GM06990 (cell line): Measurements from ENCODE around the gene MARK4.

Source experiments
- DNase-seq: peaks from one replicate; pipeline ENCODE4 v3.0.0-alpha.2; 2011; ENCODE audit not compliant: insufficient read length; ENCODE audit errors: extremely low read depth
- H3K27me3 ChIP-seq: replicated peaks from 2 replicates; pipeline ENCODE4 v1.6.0; 2011; ENCODE audit warnings: low read length; ENCODE audit not compliant: control insufficient read depth, insufficient read depth
- H3K36me3 ChIP-seq: 2 replicates; pipeline ENCODE4 v1.5.1; 2011; ENCODE audit warnings: low read length; ENCODE audit not compliant: control insufficient read depth, insufficient read depth
- H3K4me3 ChIP-seq: replicated peaks from 2 replicates; pipeline ENCODE4 v1.5.1; 2011; ENCODE audit warnings: low read depth, mild to moderate bottlenecking, control low read depth, low read length
- TF ChIP-seq, protein P1 (sequence below): IDR thresholded peaks from 2 replicates; pipeline ENCODE4 v1.5.1; 2011; ENCODE audit warnings: low read length, control low read depth, mild to moderate bottlenecking, inconsistent platforms; ENCODE audit not compliant: insufficient read depth, poor library complexity, severe bottlenecking

Gene MARK4

DNA sequence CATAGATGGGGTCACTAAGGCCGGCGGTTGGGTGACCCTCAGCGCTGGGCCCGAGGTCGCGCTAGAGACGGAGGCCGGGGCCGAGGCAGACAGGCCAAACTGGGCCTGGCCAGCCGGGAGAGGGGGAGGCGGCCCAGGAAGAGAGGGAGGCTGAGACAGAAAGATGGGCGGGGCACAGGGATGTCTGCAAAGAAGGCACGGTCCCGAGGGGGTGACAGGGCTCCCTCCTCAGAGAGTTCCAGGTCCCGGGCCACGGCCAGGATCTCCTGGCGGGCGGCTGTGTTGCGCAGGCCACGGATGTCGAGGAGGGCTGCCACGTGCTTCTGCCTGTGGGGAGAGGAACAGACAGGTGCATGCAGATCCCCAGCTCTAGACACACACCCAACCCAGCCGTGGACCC is 38.0 kb upstream of the MARK4 start:
- H3K27me3 ChIP-seq = no peaks in the 10 kb centered on the region; the same call in 1 of the 2 replicates
- TF ChIP-seq, protein P1, sequence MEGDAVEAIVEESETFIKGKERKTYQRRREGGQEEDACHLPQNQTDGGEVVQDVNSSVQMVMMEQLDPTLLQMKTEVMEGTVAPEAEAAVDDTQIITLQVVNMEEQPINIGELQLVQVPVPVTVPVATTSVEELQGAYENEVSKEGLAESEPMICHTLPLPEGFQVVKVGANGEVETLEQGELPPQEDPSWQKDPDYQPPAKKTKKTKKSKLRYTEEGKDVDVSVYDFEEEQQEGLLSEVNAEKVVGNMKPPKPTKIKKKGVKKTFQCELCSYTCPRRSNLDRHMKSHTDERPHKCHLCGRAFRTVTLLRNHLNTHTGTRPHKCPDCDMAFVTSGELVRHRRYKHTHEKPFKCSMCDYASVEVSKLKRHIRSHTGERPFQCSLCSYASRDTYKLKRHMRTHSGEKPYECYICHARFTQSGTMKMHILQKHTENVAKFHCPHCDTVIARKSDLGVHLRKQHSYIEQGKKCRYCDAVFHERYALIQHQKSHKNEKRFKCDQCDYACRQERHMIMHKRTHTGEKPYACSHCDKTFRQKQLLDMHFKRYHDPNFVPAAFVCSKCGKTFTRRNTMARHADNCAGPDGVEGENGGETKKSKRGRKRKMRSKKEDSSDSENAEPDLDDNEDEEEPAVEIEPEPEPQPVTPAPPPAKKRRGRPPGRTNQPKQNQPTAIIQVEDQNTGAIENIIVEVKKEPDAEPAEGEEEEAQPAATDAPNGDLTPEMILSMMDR = no peak
- H3K4me3 ChIP-seq = no peak overlapping the region
- DNase-seq = no peak
- H3K36me3 ChIP-seq = no peaks in the 10 kb centered on the region

DNA sequence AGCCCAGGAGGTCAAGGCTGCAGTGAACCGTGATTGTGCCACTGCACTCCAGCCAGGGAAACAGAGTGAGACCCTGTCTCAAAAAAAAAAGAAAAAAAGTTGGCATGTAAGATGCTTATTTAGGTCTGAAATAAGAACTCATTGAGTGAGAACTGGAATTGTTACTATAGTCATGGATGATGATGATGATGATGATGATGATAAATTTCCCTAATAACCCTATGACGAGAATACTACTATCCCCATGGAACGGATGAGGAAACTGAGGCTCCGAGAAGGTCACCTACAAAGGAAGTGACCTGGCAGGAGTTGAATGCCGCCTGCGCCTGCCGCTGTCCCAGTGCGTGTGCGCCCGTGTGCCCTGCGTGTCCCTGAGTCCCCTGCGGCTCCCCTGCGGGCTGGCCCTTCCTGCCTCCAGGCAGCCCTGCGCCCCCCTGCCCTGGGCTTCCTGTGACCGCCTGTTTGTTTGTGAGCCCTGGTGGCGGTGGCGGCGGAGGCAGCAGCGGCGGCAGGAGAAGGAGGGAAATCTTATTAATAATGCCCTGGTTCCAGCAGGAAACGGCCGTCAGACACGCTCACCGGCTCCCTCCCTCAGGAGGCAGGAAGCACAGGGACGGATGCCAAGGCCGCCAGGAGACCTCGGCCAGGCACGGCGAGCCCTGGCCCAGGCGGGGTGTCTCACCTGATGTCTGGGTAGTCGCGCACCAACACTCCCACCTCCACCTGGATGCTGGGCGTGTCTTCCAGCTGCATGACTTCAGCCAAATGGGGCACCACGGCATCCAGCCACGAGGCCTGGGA is 35.5 kb upstream of the MARK4 start:
- Histone ChIP-seq H3K27me3 (no peaks in the 10 kb centered on the region; the same call in 1 of the 2 replicates), H3K36me3 (no peaks in the 10 kb centered on the region), H3K4me3 (no peak overlapping the region)
- TF ChIP-seq, protein P1 = no peak
- no peak for DNase-seq

DNA sequence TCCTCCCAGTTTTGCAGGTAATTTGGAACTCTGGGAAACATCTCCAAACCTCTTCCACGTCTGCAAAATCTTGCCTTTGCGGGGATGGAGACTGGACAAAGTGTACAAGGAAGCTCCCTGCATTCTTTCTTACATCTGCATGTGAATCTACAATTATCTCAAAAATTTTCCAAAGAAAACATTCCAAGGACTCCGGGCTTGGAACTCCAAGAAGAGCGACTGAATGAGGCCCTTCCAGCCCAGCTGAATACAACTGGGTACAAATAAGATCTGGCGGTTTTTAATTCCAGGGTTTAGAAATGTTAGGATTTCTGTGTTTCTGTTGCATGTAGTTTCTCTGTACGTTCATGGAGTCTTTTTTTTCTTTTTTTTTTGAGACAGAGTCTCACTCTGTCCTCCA is 34.4 kb upstream of the MARK4 start:
- Histone ChIP-seq H3K36me3 (no peaks in the 10 kb centered on the region), H3K4me3 (no peak overlapping the region), H3K27me3 (no peaks in the 10 kb centered on the region; the same call in 1 of the 2 replicates)
- TF ChIP-seq, protein P1 = no peak
- DNase-seq = no peak

DNA sequence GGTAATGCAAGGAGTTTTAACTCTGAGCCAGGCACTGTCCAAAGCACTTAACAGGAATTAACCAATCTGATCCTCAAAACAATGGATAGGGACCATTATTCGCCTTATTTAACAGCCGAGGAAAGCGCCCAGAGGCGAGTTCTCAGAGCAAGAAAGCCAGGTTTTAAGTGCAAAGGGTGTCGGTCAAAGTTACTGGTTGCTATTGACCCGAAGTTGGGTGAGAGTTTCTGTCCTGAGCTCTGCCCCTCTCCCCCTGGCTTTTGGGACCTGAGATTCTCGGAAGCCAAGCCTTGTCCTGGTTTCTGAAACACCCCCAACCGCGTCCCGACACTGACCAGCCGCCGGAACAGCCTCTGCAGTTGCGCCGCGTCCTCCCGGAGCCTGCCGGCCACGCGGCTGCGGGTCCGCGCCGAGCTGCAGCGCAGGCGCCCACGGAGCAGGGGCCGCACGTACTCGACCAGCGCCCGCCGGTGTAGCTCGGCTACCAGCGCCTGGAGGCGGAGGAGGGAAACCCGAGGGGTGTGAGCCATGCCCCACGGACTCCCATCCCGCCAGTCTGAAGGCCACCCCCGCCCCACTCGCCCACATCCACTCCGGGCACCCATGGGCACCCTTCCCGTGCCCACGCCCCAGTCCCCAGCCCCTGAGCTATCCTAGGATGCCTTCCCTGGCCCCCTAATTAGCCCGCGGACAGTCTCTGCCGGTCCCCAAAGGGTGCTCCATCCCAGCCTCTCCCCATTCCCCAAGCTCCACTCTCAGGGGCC is 33.7 kb upstream of the MARK4 start:
- TF ChIP-seq, protein P1 = no peak
- Histone ChIP-seq H3K4me3 (no peak overlapping the region), H3K27me3 (no peaks in the 10 kb centered on the region; the same call in 1 of the 2 replicates), H3K36me3 (no peaks in the 10 kb centered on the region)
- DNase-seq = no peak

DNA sequence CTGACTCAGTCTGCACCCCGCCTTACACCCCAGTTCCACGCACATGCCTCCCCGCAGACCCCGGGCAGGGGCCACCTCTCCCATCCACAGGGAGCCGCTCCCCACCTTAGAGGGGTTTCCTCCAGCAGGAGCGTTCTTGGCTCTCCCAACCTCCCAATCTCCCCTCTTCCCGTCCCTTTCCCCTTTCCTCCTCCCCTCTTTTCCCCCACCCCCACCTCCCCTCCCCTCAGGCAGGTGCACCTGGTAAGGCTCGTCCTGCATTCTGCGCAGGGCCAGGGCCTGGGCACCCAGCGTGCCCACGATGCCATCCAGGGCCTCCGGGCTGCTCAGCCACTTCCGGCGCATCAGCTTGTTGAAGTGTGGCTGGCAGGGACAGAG is 33.1 kb upstream of the MARK4 start:
- DNase-seq = no peak
- H3K4me3 ChIP-seq = no peak overlapping the region
- no peaks in the 10 kb centered on the region for H3K36me3 ChIP-seq
- no peaks in the 10 kb centered on the region; the same call in 1 of the 2 replicates for H3K27me3 ChIP-seq
- TF ChIP-seq, protein P1 = no peak
